GM21717 (cell line): ENCODE data around the gene MCU.
"Not testable (repeated sequence)": the region's sequence is repeated elsewhere in the genome, so short reads cannot be mapped to it uniquely, and the experiment has no call there.

Experiments
- ATAC-seq: cut with Tn5 transposase; IDR thresholded peaks from one replicate; pipeline ENCODE4 v1.9.1; 2021; ENCODE audit warnings: mild to moderate bottlenecking, moderate library complexity; ENCODE audit not compliant: unreplicated experiment

The MCU gene

GRCh38 chr10:72691863-72692743 lies at the start of gene MCU:
TSS of gene MCU (plus strand) at chr10:72692143. CDS start at chr10:72692152, 9 bp downstream.
- peak; percentile 84 for ATAC-seq

- ATAC-seq: no peak
Observed at GRCh38 chr10:72642318-72642717, 49.6 kb upstream of the MCU start.

- no peak for ATAC-seq
Observed at GRCh38 chr10:72645263-72645858, 46.6 kb upstream of the MCU start.

GRCh38 chr10:72646971-72647370 lies 45.0 kb upstream of the MCU start:
- ATAC-seq: not testable (repeated sequence)

- no peak for ATAC-seq
Observed at GRCh38 chr10:72648301-72648700, 43.6 kb upstream of the MCU start.

- no peak for ATAC-seq
Observed at GRCh38 chr10:72649291-72649690, 42.7 kb upstream of the MCU start.

GRCh38 chr10:72653383-72654096 lies 38.4 kb upstream of the MCU start:
- ATAC-seq: no peak

GRCh38 chr10:72654720-72655119 lies 37.2 kb upstream of the MCU start:
- ATAC-seq: no peak

- no peak for ATAC-seq
Observed at GRCh38 chr10:72658696-72659400, 33.1 kb upstream of the MCU start.

- ATAC-seq: no peak
Observed at GRCh38 chr10:72659694-72660093, 32.2 kb upstream of the MCU start.

- ATAC-seq: no peak
Observed at GRCh38 chr10:72660220-72660619, 31.7 kb upstream of the MCU start.

- ATAC-seq: no peak
Observed at GRCh38 chr10:72661431-72661830, 30.5 kb upstream of the MCU start.

- ATAC-seq: no peak
Observed at GRCh38 chr10:72663971-72664370, 28.0 kb upstream of the MCU start.

- ATAC-seq: no peak
Observed at GRCh38 chr10:72665925-72666324, 26.0 kb upstream of the MCU start.

GRCh38 chr10:72667207-72667864 lies 24.6 kb upstream of the MCU start:
- no peak for ATAC-seq

GRCh38 chr10:72673280-72673679 lies 18.7 kb upstream of the MCU start:
- ATAC-seq: no peak

- ATAC-seq: not testable (repeated sequence)
Observed at GRCh38 chr10:72674174-72674573, 17.8 kb upstream of the MCU start.

GRCh38 chr10:72679838-72680241 lies 12.1 kb upstream of the MCU start:
- no peak for ATAC-seq

- no peak for ATAC-seq
Observed at GRCh38 chr10:72682638-72683037, 9.3 kb upstream of the MCU start.

GRCh38 chr10:72685264-72685921 lies 6.5 kb upstream of the MCU start:
- ATAC-seq: no peak
